OCI-LY3 (cell line): ENCODE measurements around the gene TROAP.

Experiments used
- EZH2phosphoT487 ChIP-seq: fragments of 200-600 bp; shearing (Covaris generic); IDR thresholded peaks from 2 replicates; pipeline ENCODE4 v1.6.1; 2018; ENCODE audit warnings: antibody characterized with exemption, mixed run types, low read depth
- TF ChIP-seq, protein P1 (sequence below): fragments of 200-600, 300-600 bp; sonication (generic); IDR thresholded peaks from 2 replicates; pipeline ENCODE4 v1.5.1; 2014; ENCODE audit warnings: antibody characterized with exemption, low read length, low read depth

- TF ChIP-seq, protein P1, sequence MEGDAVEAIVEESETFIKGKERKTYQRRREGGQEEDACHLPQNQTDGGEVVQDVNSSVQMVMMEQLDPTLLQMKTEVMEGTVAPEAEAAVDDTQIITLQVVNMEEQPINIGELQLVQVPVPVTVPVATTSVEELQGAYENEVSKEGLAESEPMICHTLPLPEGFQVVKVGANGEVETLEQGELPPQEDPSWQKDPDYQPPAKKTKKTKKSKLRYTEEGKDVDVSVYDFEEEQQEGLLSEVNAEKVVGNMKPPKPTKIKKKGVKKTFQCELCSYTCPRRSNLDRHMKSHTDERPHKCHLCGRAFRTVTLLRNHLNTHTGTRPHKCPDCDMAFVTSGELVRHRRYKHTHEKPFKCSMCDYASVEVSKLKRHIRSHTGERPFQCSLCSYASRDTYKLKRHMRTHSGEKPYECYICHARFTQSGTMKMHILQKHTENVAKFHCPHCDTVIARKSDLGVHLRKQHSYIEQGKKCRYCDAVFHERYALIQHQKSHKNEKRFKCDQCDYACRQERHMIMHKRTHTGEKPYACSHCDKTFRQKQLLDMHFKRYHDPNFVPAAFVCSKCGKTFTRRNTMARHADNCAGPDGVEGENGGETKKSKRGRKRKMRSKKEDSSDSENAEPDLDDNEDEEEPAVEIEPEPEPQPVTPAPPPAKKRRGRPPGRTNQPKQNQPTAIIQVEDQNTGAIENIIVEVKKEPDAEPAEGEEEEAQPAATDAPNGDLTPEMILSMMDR = no peak
- TF ChIP-seq EZH2phosphoT487 = no peak
These were observed 23.0 kb downstream of the TROAP start for GRCh38 chr12:49345825-49346658.
